Kidney (tissue), 14 donors: ENCODE data around the gene NXN. TPM values are rescaled to one million over a fixed set of nuclear protein-coding genes. Genes with fewer than 3 reads are reported as not detected.

Experiments
- DNase-seq, 5 donors: peaks; one replicate each; pipeline ENCODE4 v3.0.0-alpha.2; 2013 to 2020
- FAIRE-seq: peaks from 2 replicates; lab custom pipeline; 2012; peaks lifted over from hg19 to GRCh38; lab: Jason Lieb, UNC
- H3K27ac ChIP-seq, 2 donors: one replicate each; pipeline ENCODE4 v1.7.0; 2013; ENCODE audit warnings: low read depth in 2 of 2, low read length in 2 of 2, inconsistent platforms in 1 of 2
- H3K27me3 ChIP-seq: one replicate; pipeline ENCODE4 v1.7.1; 2013; ENCODE audit warnings: low read length, inconsistent platforms; ENCODE audit not compliant: control insufficient read depth, insufficient read depth
- H3K36me3 ChIP-seq, 3 donors: one replicate each; pipeline versions ENCODE4 v1.7.0 to v1.7.1; 2013; ENCODE audit warnings: low read length in 3 of 3, control low read depth in 1 of 3, inconsistent platforms in 1 of 3; ENCODE audit not compliant: insufficient read depth in 3 of 3, control insufficient read depth in 2 of 3
- H3K4me1 ChIP-seq, 3 donors: one replicate each; pipeline versions ENCODE4 v1.7.0 to v1.7.1; 2013; ENCODE audit warnings: low read length in 3 of 3, inconsistent platforms in 1 of 3, low read depth in 1 of 3; ENCODE audit not compliant: control insufficient read depth in 2 of 3, insufficient read depth in 2 of 3
- H3K4me3 ChIP-seq, 3 donors: one replicate each; pipeline versions ENCODE4 v1.7.0 to v1.8.1; 2013; ENCODE audit warnings: low read length in 3 of 3, control low read depth in 1 of 3, inconsistent platforms in 1 of 3
- H3K9ac ChIP-seq, 3 donors: one replicate each; pipeline versions ENCODE4 v1.7.0 to v1.7.1; 2013; ENCODE audit warnings: low read length in 3 of 3, control low read depth in 1 of 3, inconsistent platforms in 1 of 3
- H3K9me3 ChIP-seq, 3 donors: one replicate each; pipeline versions ENCODE4 v1.7.0 to v1.7.1; 2013; ENCODE audit warnings: low read length in 3 of 3, control low read depth in 1 of 3, inconsistent platforms in 1 of 3; ENCODE audit not compliant: control insufficient read depth in 2 of 3, insufficient read depth in 1 of 3
- intact Hi-C: fragments of 100-400 bp; cut with DNase I; formaldehyde crosslinking; loops from one replicate; pipeline ENCODE4 v1.11.1; 2022
- polyA plus RNA-seq: library from polyadenylated mRNA; stranded (reverse); fragments of 350-450 nt; fragmentation: Illumina TruSeq; extraction: RNeasy Lipid Tissue Mini Kit (QIAGEN cat#74804); gene quantifications from one replicate; pipeline ENCODE4 v1.2.3, GENCODE V29; 2014; ENCODE audit warnings: low read depth, low replicate concordance; ENCODE audit not compliant: insufficient read depth
- total RNA-seq: library from RNA; stranded (reverse); fragmentation: NEBNext Ultra II Directional; extraction: Animal tissue kit (Norgen Biotek cat#: 25700); gene quantifications from one replicate; pipeline ENCODE4 v1.2.1, GENCODE V29; 2021
- TF ChIP-seq, protein P1 (sequence below): IDR thresholded peaks from 3 replicates; pipeline ENCODE4 v1.5.1; 2012; ENCODE audit warnings: mild to moderate bottlenecking, moderate library complexity, borderline replicate concordance; ENCODE audit not compliant: insufficient read depth; ENCODE audit errors: extremely low read depth
- donor health status: control.
- donor health status: control.
- donor health status: control.
- donor health status: control.
- donor health status: control.
- donor health status: DM: yes; HTN: yes; CAD: no.
- donor health status: Normal renal cell carcinoma (clear cell type).

Gene NXN
- total and polyA plus RNA-seq, 2 donors from 2014 or later: 10.2 to 26.8 TPM

DNA sequence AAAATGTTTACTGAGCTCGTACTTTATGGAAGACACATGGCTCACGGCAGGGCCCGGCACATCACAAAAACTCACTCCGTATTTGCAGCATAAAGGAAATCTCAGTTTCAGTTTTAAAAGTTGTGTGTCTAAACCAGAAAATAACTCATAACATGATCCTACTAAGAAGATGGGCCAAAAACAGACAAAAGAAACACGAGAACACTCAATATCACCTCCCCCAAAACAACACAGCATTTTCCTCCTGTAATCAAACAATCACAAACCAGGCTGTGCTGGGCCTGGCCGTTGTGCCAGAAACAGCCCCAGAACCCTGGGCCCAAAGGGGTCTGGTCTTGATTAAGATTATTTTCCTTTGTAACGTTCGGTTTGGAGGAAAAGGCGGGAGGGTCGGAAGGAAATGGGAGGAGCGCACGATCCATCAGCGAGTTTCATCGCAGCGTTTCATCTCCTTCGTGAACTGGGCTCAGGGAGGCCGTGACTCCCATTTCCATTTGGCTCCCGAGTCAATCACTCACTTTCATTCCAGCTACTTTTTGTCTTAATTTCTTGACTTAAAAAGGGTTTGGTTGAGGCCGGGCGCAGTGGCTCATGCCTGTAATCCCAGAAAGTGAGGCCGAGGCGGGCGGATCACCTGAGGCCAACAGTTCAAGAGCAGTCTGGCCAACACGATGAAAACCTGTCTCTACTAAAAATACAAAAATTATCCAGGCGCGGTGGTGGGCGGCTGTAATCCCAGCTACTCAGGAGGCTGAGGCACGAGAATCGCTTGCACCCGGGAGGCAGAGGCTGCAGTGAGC is 61.4 kb downstream of the NXN start:
- no peaks in the 10 kb centered on the region for H3K4me1 ChIP-seq
- TF ChIP-seq, protein P1, sequence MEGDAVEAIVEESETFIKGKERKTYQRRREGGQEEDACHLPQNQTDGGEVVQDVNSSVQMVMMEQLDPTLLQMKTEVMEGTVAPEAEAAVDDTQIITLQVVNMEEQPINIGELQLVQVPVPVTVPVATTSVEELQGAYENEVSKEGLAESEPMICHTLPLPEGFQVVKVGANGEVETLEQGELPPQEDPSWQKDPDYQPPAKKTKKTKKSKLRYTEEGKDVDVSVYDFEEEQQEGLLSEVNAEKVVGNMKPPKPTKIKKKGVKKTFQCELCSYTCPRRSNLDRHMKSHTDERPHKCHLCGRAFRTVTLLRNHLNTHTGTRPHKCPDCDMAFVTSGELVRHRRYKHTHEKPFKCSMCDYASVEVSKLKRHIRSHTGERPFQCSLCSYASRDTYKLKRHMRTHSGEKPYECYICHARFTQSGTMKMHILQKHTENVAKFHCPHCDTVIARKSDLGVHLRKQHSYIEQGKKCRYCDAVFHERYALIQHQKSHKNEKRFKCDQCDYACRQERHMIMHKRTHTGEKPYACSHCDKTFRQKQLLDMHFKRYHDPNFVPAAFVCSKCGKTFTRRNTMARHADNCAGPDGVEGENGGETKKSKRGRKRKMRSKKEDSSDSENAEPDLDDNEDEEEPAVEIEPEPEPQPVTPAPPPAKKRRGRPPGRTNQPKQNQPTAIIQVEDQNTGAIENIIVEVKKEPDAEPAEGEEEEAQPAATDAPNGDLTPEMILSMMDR: no peak
- no peak overlapping the region for H3K4me3 ChIP-seq
- no peaks in the 10 kb centered on the region for H3K9me3 ChIP-seq
- no peaks in the 10 kb centered on the region for H3K36me3 ChIP-seq
- H3K27ac ChIP-seq: peak overlapping the region; percentile 71 to 76
- FAIRE-seq (no peak), DNase-seq (peak in 2 of 5 donors; percentile 44 to 49)
- no peaks in the 10 kb centered on the region for H3K27me3 ChIP-seq
- H3K9ac ChIP-seq: peak overlapping the region in 1 of 3 donors; percentile 34
- intact Hi-C loops: no loop called here

DNA sequence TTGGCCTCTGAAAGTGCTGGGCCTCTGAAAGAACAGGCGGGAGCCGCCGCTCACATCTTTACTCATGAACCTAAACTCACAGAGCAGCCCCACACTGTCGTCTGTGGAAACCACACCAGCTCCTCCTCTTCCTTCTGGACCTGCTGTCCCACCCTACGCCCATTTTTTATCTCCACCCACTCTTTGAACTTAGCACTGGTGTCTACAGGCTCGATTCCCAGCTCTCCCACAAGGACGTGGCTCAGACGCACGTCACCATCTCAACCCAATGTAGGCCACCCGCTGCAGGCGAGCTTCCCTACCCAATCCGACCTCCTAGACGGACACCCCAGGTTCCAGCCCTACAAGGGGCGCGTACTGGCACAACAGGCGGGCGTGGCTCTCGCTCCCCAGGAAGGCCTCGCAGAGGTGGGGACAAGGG is 62.2 kb downstream of the NXN start:
- Histone ChIP-seq H3K27ac (peak overlapping the region; percentile 71 to 76), H3K9ac (peak overlapping the region in 1 of 3 donors; percentile 34), H3K4me3 (no peak overlapping the region), H3K4me1 (no peaks in the 10 kb centered on the region), H3K27me3 (no peaks in the 10 kb centered on the region), H3K36me3 (no peaks in the 10 kb centered on the region), H3K9me3 (no peaks in the 10 kb centered on the region)
- DNase-seq: peak in 1 of 5 donors; percentile 68
- no peak for FAIRE-seq
- intact Hi-C loops: no loop called here
- TF ChIP-seq, protein P1: no peak

DNA sequence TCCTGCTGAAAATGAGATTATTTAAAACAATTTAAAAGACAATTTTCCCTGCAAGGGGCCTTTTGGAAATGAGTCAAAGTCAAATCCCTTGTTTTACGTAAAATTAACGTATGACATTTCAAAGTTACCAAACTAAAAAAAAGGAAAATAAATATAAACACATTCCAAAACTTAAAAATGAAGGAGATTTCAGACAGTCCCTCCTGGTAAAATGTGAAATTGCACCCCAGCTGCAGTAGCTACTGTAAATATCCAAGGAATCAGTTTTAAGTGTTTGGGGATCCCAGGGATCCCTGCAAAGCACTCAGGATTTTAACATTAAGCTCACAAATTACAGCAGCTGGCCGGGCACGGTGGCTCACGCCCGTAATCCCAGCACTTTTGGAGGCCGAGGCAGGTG is 63.3 kb downstream of the NXN start:
- no peak for FAIRE-seq

More for the DNA sequence above, 63.3 kb downstream of the NXN start:
- Histone ChIP-seq H3K4me1 (no peaks in the 10 kb centered on the region), H3K27ac (peak overlapping the region in 1 of 2 donors; percentile 51), H3K36me3 (no peaks in the 10 kb centered on the region), H3K27me3 (no peaks in the 10 kb centered on the region), H3K9ac (no peak overlapping the region), H3K9me3 (no peaks in the 10 kb centered on the region), H3K4me3 (no peak overlapping the region)
- TF ChIP-seq, protein P1: no peak
- intact Hi-C loops: no loop called here
- no peak for DNase-seq
